OCI-LY3 (cell line): Measurements from ENCODE around the gene HNRNPA3.

ENCODE experiments used
- CTCF ChIP-seq: fragments of 200-600, 300-600 bp; sonication (generic); IDR thresholded peaks from 2 replicates; pipeline ENCODE4 v1.5.1; 2014; ENCODE audit warnings: antibody characterized with exemption, low read length, low read depth
- EZH2phosphoT487 ChIP-seq: fragments of 200-600 bp; shearing (Covaris generic); IDR thresholded peaks from 2 replicates; pipeline ENCODE4 v1.6.1; 2018; ENCODE audit warnings: antibody characterized with exemption, mixed run types, low read depth

GRCh38 chr2:177249038-177249437 lies 36.4 kb downstream of the HNRNPA3 start:
- no peak for TF ChIP-seq CTCF
- no peak for TF ChIP-seq EZH2phosphoT487
